ENCODE data around the gene UBAC2. TPM values are rescaled to one million over a fixed set of nuclear protein-coding genes. Genes with fewer than 3 reads are reported as not detected.

Gene UBAC2
- total RNA-seq, 4 donors from 2014 or later, result 41.8 to 51.0 (median 45.5) TPM

- no peak for TF ChIP-seq CTCF (IDR thresholded peaks at IDR 0.05)
- DNase-seq (ENCODE audit: low spot score) (no peak), ATAC-seq (ENCODE audit: low FRiP score) (no peak)
These were observed 103.3 kb downstream of the UBAC2 start for GRCh38 chr13:99303863-99304521.

- DNase-seq (ENCODE audit: low spot score), result no peak
- no peak for TF ChIP-seq CTCF (IDR thresholded peaks at IDR 0.05)
- no peak for ATAC-seq (ENCODE audit: low FRiP score)
These were observed 103.9 kb downstream of the UBAC2 start for GRCh38 chr13:99304541-99304940.

GRCh38 chr13:99305158-99305557, 104.5 kb downstream of the UBAC2 start:
- ATAC-seq (ENCODE audit: low FRiP score), result no peak
- no peak for TF ChIP-seq CTCF (IDR thresholded peaks at IDR 0.05)
- DNase-seq (ENCODE audit: low spot score), result no peak

GRCh38 chr13:99305566-99305965, 104.9 kb downstream of the UBAC2 start:
- DNase-seq (ENCODE audit: low spot score), result no peak
- no peak for TF ChIP-seq CTCF (IDR thresholded peaks at IDR 0.05)
- ATAC-seq (ENCODE audit: low FRiP score), result no peak

- DNase-seq (ENCODE audit: low spot score) (no peak), ATAC-seq (ENCODE audit: low FRiP score) (no peak)
- TF ChIP-seq CTCF (IDR thresholded peaks at IDR 0.05), result no peak
These were observed 106.6 kb downstream of the UBAC2 start, which contains the start of gene GPR183 for GRCh38 chr13:99307247-99307646. GPR183 (minus strand) TSS chr13:99307399; CDS start chr13:99296145, 11,254 bp downstream.

GRCh38 chr13:99307648-99308339, 107.1 kb downstream of the UBAC2 start:
- DNase-seq (ENCODE audit: low spot score), result no peak
- no peak for ATAC-seq (ENCODE audit: low FRiP score)
- TF ChIP-seq CTCF (IDR thresholded peaks at IDR 0.05), result no peak

All from omental fat pad (tissue), 4 donors.